UCSD-AML1 (cell line): ENCODE results near the gene FAM3B.
"Not testable (repeated sequence)": the region's sequence is repeated elsewhere in the genome, so short reads cannot be mapped to it uniquely, and the experiment has no call there.

ENCODE experiments used
- DNase-seq: peaks from one replicate; lab custom pipeline; 2025; ENCODE audit not compliant: unreplicated experiment; lab: John Stamatoyannopoulos, UW

The FAM3B gene, protein sequence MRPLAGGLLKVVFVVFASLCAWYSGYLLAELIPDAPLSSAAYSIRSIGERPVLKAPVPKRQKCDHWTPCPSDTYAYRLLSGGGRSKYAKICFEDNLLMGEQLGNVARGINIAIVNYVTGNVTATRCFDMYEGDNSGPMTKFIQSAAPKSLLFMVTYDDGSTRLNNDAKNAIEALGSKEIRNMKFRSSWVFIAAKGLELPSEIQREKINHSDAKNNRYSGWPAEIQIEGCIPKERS

DNA sequence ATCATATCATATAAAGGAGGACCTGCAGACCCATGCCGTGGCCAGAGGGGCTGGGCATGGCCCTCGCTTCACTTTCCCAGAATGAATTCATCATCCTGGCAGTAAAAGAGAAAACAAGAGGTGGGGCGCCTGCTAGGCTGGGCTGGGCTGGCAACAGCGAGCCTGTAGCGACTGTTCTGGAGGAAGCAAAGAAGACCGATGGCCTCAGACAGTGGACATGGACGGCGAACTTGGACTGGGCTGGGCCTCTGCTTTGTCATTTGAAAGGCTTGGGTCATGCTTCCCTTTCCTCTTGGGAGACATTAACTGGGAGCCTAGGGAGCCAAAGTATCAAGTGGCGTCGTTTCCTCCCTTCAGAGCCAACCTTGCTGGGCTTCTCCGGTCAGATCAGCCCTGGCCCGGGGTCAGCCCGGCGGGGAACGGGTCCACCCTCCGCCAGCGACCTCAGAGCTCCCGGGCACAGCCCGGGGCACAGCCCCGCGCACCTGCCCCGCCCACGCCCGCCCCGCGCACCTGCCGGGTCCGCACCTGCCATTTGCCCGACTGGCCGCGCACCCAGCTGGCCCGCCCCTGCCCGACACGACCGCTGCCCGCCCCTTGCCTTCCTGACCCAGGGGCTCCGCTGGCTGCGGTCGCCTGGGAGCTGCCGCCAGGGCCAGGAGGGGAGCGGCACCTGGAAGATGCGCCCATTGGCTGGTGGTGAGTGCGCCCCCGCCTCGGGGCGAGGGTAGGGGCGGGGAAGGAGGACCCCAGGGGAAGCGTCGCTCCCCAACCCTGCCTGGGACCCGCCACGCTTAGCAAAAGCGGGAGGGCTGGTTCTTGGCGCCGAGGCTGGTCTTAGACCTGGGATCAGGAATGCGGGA is at the start of gene FAM3B:
Gene FAM3B, plus strand, starts transcription at position 602 of the 863 bp plus-strand sequence. Its CDS starts 79 bp downstream, at position 681.
- no peak for DNase-seq

DNA sequence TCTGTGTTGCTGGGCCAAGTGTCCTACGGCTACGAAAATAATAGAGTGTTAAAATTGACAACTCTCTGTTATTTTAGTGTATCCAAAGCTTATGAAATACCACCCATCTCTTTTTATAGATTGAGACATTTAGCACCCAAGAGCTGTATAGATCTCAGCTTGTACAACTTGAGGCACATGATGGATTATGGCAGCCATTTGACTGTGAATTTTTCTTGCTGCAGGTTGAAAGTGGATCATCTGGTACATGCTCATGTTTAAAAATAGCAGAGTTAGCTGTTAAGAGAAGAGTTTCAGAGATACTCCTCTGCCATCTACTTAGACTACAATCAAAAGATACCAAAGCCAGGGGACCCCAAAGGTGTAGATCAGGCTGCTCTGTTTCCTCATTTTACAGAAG is 49.3 kb upstream of the FAM3B start:
- DNase-seq: no peak

DNA sequence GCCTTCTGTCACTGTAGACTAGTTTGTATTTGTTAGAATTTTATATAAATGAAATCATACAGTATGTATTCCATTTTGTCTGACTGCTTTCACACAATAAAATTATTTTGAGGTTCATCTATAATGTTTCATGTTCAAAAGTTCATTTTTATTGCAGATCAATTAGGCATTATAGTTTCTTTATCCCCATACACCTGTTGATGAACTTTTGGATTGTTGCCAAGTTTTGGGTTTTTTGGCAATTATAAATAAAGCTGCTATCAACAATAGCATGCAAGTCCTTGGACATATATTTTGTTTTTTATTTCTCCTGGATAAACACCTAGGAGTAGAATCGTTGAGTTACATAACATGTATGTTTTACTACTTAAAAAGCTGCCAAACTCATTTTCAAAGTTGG is 47.1 kb upstream of the FAM3B start:
- DNase-seq: no peak

DNA sequence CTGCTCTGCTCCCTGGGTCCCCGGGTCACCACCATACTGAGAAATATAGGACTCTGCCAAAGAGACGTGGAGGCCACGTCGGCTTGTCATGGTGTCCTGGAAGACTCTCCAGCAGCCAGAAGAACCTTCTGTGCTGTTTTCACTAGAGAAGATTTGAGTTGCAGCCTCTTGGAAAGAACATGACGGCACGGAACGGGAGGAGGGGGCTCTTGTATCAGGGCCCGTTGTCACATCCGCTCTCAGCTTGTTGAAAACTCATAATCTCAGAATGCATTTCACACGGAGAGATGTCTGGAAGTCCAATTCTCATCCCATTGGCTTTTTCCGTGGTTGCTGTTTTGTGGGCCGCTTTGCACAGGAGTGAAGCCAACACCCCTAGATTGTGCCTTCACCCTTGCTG is 39.4 kb upstream of the FAM3B start:
- DNase-seq: no peak

DNA sequence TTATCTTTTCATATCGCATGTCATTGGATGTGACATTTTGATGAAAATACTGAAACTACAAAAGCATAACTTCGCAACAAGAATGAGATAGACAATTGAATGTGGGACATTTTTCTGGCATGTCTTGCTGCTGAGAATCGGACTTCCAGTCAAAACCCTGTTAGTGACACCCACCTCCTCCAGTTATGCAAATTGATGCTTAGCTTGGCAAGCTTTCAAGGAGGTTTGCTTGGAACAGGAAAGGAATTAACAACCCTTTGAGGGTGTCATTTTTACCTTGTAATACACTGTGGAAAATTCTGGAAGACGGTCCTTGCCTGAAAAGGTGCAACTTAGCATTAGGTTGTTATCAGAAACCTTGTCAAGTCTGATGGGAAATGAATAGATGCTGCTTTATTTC is 38.8 kb upstream of the FAM3B start:
- no peak for DNase-seq

DNA sequence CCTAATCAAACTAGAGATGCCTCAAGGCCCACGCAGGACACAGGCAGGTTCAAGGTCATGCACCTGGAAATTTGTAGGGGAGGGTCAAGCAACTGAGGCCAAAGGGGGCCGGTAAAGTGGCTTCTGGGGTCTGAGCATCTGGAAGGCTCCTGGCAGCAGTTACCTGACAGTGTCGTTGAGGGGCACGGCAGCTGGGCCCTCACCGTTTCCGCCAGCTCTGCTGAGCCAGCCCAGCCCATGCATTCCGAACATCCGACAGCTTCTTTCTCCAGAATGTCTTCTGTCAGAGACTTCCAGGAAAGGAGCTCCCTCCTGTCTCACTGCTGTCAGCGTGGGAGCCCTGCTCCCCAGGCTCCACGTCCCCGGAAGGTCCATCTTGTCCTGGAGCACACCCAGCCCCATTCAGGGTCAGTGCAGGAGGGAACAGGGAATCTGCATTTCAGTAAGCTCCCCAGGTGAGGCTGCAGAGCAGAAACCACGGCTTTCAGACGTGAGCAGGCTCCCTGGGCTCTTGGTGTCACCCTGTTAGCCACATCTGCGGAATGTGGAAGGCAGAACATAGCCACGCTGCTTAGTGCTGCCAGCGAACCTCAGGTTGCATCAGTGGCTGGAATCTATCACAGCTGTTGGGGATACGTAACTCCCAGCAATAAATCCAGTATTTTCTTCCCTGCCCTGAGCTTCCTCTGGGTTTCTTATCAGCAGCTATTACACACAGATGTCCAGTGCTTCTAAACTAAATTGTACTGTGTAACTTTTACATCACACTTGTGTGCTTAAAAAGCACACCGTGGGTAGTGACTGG is 36.3 kb upstream of the FAM3B start:
- no peak for DNase-seq

DNA sequence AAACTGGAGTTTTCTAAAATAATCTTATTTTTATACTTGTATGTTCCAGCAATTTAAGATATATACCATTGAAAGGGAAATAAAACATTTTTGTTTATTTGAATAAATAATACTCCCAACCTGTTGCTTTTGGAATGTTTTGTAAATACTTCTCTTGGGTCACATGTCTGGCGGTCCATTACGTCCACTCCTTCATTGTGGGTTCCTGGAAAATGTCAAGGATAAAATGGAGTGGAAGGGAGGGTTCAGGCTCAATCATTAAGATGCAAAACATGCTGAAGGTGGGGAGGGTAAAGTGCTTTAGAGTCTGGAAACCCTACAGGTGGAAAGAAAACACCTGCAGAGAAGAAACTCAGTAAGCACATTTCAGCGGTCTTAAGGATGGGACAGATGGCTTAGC is 34.2 kb upstream of the FAM3B start:
- no peak for DNase-seq

DNA sequence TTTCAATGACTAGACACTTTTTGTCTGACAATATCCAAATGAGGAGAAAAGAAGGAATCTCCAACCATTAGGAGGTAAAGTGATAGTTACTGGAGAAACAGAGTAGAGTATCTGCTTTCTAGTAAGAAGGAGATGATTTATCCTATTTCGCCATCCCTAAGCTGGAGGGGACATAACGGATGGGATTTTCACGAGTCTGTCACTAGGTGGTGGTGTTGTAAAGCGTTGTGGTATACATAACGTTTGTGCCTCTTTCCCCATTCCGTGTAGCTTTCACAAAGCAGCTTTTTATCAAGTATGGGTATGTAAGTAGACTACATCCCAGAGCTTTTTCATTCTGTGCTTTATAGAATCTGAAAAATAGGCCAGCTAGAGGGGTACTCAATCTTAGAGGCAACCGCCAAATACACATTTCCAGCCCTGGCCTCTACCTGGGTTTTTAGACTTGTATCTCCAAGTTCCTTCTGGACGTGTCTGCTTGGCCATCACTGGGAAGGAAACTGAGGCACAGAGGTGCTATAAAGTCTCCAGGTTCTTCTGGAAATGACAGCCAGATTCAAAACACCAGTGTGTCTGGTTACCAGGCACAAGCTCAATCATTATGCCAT is 33.3 kb upstream of the FAM3B start:
- no peak for DNase-seq

DNA sequence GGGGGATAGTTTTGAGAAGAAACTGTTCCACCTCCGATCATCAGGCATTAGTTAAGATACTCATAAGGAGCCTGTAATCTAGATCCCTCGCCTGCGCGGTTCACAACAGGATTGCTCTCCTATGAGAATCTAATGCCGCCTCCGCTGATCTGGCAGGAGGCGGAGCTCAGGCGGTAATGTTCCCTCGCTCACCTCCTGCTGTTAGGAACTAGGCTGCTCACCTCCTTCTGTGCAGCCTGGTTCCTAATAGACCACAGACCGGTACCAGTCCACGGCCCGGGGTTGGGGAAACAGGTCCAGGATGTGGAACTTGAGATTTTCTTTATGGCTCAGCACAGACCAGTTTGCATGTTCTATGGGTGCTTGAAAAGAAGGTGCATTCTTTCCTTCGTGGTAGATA is 27.2 kb upstream of the FAM3B start:
- DNase-seq: no peak

DNA sequence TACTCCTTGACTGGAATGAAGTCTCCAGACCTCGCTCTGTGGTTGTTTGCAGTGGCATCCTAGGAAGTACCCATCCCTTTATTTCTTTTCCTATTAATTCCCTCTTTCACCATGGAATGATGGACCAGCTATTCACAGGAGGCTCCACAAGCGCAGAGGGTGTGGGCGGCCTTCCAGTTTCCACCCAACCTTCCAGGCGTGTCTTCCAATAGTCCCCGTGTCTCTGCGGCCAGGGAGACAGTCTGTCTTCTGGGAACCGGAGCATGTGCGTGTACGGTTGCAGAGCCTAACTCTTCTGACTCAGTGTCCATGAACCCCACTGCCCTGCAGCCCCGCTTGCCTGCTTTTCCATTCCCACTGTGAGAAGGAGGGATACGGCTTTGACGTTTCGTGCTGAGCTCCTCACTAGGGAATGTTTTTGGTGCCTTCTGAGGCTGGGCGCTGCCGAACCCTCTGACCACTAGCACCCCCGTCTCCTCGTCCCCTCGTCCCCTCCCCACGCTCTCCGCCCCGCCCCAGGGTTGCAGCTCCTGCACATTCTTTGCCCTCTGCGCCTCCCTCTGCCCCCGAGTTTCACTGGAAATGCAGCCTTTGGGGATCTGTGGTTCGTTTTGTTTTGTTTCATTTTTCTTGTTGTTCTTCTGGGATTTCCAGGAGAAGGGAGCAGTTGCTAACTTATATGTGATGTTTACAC is 26.3 kb upstream of the FAM3B start:
- DNase-seq: no peak

DNA sequence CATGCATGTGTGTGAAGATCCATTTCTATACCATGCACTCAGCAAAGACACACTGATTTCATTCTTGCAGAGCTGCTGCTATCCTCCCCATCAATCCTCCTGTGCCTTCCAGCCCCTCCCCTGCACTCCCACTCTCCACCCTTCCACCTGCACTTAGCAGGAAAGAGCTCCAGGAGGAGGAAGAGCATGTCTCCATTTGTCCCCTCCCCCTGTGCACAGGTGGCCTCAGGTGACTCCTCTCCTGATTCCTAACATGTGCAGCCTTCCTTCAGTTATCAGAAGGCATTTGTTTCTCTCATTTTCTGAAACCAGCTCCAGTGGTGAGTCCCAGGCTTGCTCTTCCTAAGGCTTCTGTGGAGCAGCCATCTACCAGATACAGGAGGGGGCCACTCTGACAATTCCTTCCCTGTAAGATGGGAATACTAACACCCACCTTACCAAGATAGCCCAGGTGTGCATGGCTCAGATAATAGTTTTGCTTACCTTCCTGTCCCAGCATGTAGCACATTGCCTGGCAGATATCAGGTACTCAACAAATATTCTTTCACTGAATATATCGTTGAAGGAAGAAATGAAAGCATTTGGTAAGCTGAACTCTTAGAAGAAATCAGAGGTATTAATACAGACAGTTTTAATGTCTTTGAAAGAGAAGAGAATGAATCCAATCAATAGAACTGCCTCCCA is 21.9 kb upstream of the FAM3B start:
- DNase-seq: no peak

DNA sequence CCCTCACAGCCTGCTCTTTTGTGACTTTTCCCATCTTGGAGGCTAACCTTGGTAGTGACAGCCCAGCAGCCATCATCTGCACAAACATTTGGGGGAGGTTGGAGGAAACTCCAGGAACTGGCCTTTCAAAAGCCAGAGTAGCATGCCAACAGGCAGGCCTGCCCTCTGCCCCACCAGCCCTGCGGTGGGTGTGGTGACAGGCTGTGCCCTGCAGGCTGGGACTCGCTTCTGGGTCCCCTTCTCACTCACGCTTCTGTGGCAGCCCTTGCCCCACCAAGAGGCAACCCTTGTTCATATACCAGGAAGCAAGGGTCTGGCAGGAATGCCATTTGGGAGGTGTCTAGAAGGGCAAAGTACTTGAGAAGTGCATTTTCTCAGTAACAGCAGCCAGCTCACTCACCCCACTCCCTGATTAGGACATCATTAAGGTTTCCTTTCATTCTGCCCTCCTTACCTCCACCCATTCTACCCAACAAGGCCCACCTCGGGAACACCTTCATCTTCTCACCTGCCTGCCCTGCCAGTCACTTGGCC is 20.8 kb upstream of the FAM3B start:
- DNase-seq: no peak

DNA sequence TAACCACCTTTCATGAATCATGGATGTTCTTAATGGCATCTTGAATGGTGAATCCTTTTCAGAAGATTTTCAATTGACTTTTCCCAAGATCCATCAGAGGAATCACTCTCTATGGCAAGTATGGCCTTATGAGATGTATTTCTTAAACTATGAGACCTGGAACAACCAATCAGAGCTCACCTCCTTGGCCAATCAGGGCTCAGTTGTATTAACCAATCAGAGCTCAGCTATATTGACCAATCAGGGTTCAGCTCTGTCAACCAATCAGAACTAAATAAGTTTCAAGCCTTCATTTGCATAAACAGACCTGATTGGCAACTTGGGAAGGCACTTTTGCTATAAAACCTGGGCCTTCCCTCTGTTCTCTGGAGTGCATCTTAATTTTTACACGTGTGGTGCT is 13.6 kb upstream of the FAM3B start:
- DNase-seq: no peak

DNA sequence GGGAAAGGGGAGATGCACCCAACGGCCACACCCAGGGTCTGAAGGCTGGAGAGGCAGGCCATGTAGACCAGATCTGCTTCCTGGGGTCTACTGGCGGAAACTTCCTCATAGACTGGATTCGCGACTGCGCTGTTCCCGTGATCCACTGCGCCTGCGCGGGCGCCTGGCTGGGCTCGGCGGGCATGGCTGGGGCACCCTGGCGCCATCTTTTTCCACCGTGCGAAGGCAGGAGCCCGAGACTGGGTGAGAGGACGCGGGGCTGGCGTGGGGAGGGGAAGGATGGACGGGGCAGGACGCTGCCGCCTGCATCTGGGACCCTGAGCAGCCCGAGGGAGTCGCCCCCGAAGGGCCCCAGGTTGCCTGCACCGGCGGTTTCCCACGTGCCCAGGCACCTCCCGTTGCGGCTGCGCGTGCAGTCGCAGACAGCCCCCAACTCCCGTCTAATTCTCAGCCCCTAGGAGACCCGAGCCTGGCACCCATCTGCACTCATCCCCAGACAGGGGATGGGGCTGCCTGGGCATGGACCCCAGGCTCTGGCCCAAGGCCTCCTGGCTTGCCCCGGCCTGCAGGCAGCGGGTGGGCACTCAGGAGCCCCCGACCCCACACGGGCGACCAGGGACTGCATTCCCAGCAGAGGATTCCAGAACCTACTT is 12.4 kb upstream of the FAM3B start:
- DNase-seq: no peak

DNA sequence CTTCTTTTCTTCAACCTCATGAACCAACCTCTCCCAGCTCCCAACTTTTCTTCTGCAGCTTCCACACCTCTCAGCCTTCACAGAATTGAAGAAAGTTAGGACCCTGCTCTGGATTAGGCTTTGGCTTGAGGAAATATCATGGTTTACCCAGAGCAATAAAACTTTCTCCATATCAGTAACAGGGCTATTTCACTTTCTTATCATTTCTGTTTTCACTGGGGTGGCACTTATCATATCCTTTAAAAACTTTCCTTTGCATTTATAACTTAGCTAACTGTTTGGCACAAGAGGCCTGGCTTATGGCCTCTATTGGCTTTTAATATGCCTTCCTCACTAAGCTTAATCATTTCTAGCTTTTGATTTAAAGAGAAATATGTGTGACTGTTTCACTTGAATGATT is 9.4 kb upstream of the FAM3B start:
- no peak for DNase-seq

DNA sequence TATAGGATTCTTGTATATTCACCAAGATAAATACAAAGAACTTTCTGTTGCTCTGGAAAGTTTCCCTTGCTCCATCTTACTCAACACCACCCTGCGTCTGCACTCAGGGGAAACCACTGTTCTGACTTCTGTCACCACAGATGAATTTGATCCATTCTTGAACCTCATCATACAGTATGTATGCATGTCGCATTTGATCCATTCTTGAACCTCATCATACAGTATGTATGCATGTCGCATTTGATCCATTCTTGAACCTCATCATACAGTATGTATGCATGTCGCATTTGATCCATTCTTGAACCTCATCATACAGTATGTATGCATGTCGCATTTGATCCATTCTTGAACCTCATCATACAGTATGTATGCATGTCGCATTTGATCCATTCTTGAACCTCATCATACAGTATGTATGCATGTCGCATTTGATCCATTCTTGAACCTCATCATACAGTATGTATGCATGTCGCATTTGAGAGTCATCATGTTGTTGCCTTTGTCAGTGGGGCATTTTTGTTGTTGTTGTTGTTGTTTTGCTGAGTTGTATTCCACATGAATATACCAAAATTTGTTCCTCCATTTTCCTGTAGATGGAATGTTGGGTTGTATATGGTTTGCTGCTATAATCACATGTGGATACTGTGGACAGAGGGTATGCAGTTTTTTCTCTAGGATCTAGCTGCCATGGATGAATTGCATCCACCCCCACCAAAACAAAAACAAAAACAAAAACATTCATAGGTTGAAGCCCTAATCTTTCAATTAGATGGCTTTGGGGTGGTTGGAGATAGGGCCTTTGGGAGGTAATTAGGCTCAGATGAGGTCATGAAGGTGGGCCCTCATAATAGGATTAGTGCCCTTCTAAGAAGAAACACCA is 3.1 kb upstream of the FAM3B start:
- not testable (repeated sequence) for DNase-seq

DNA sequence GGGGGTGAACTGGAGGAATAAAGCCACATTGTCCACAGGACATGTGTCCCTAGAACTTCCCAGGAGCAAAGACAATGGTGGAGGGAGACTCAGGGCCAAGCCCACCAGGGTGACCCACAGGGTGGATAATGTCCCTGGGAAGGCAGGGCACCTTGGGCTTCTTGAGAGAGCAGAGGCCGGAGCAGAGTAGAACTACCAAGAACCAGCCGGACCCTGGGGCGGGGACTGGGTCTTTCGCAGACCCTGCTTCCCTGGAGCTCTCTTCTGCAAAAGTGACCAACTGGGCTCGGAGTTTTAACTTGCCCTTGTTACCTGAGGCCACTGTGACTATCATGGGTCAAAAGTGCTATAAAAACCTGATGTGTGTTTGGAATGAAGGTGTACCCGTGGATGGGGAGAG is 875 bp upstream of the FAM3B start:
- no peak for DNase-seq

DNA sequence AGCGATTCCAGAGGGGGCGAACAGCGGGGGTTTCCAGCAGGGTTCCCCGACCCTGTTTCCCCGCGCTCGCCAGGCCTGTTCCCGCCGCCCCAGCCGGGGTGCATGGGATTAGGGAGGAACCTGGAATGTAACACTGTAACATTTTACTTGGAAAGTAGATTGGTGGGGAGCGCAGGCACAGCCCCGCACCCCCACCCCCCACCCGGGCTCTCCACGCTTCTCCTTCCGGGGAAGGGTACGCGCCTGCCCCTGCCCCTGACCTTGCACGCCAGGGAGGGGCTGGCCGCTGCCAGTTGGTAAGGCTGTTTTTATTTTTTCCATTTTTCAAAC is 427 bp downstream of the FAM3B start:
- DNase-seq: no peak

DNA sequence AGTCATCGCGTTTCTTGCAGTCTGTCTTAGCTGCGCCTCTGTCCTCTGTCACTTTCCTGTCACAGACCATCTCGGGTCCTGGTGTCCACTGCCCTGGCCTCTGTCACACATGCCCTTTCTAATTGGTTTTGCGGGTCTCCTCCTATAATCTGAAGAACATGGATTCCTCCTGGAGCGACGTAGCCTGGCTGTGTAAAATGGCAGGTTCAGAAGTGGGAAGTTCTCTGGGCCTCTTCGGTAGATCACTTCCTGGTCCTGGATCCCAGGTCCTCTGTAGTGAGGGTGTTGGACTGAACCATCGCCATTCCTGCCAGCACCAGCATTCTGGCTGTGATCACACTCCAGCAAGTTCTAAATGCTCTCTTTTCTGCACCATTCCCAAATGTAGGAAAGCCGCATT is 857 bp downstream of the FAM3B start:
- no peak for DNase-seq
